Amniotic stem cell (primary cell): Measurements from ENCODE around the gene PALMD.

ENCODE experiments used
- DNase-seq: peaks from one replicate; lab custom pipeline; 2025; lab: John Stamatoyannopoulos, UW

PALMD gene

DNA sequence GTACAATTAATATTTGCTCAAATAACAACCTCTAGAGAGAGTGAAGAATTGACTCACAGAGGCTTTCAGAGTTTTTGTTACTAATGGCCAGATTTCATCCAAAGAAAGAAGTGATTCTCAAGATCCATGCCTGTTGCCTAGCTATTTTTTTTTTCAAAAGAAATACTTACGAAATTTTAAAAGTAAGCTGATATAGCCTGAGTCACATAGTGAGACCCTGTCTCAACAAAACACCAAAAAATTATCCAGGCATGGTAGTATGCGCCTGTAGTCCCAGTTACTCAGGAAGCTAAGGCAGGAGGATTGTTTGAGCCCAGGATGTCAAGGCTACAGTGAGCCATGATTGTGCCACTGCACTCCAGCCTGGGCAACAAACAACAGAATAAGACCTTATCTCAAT lies 14.6 kb downstream of the PALMD start:
- no peak for DNase-seq

DNA sequence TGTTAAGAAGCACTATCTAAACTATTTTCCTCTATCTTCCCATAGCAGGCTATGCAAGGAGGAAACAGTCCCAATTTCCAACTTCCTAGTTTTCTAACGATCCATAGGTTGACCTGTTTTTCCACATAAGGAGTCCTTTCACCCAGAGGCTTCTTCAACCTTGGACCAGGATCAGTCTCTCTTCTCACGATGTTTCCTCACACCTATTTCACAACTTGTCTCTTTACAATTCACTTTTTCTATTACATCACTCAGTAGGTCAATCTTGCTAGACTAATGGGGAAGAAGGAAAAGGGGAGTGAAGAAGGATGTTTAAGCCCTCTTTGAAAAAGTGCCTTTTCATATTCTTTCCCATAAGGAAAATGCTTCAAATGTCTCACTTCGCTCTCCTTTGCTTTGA lies 15.9 kb downstream of the PALMD start:
- no peak for DNase-seq

DNA sequence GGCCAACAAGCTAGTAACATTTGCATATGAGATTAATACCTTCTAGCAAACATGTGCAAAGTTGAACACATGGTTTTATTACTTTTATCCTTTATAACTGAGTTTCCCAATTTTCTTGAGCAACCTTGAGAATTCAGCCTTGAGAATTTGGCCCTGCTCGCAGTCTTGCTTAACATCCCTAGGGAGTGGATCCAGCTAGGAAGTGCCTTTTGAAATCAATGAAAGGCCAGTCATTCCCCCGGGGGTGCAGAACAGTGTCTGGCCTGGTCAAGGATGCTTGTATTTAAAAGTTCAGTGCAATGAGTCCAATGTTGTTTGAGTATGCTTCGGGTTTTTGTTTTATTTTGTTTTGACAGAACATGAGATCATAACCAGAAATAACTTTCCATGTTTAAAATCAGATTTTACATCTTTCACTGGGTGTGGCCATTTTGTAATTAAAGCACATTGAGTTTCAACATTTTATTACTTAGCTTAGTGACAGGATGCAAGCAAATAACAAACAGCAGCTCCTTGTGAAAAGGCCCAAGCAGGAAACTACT lies 16.7 kb downstream of the PALMD start:
- peak; percentile 59 for DNase-seq

DNA sequence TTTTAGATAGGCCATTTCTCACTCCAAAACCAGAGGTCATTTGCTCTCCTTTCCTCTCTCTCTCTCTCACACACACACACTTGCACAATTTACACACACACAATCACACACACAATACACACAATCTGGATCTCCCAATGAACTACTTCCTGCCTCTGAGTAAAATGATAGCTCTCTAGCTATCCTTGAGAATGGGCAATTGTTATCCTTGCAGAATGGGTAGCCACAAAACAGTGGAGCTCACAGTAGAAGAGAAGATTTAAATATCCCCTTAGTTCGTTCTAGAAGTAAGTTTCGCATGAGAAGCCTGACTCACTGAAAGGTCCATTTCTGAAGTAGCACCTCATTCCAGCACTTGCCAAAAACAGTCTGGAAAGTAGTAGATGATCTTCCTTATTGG lies 17.6 kb downstream of the PALMD start:
- no peak for DNase-seq

DNA sequence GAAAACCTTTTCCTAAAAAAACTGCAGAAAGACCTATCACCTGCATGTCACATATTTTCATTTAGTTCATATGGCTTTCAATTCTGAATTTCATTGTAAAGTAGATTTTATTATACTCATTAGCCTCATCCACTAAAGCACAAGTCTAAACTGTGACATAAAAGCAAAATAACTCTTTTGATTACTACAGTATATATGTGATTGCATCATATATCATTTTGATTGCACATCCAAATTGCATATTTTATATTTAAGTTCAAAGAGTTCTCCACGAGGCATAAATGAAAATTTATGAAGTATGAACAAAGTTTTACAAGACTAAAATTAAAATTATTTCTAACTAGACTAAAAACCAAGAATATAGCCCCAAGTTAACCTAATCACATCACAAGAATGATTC lies 19.3 kb downstream of the PALMD start:
- DNase-seq = no peak

DNA sequence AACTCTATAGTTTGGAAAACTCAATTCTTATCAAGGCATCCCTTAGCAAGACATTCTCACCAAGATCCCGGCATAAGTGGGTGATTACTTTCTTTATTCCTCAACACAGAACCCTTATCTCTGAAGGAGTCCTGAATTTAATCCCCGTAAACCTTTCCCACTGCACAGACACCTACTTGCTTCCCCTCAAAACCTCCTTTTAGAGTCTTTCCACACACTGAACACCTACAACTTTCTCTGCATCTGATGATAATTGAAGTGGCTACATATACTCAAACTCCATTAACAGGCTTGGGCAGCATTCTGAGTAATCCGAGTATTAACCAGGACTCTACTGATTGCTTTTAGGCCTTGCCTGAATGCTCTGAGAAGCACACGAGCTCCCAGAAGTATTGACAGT lies 23.5 kb downstream of the PALMD start:
- DNase-seq = no peak

GRCh38 chr1:99669821-99670220 lies 23.9 kb downstream of the PALMD start:
- DNase-seq = no peak

DNA sequence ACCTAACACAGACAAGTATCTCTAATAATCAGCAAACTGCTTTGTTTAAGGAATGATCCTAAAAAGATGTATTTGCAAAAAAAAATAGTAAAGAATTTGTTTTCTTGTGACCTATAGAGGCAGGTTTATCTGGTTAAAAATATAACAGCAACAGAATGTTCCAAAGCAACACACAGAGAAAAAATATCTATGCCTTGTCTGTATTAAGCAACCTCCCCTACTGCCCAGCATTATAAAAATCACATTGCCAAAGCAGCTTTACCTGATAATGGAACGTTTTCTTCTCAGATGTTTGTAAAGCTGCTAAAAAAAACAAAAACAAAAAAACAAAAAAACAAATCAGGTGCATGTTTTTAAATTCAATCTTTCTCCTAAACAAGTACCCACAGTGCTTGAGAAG lies 24.7 kb downstream of the PALMD start:
- DNase-seq = no peak

DNA sequence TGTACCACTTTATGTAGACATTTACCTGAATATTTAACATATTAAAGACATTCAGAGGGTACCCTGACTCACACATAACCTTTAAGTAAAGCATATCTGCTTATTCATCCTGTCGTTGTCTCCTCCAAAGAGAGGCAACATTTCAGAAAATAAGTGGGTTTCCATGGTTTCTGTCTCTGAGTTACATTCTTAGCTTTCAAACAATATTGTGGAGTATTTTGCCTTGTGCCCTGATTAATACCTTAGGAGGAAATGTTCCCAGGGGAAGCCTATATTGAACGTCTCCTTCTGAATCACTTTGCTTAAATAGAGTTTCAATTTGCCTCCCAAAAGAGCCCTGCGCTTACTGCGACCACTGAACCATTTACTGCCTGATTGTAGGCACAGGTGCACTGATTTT lies 26.1 kb downstream of the PALMD start:
- no peak for DNase-seq

DNA sequence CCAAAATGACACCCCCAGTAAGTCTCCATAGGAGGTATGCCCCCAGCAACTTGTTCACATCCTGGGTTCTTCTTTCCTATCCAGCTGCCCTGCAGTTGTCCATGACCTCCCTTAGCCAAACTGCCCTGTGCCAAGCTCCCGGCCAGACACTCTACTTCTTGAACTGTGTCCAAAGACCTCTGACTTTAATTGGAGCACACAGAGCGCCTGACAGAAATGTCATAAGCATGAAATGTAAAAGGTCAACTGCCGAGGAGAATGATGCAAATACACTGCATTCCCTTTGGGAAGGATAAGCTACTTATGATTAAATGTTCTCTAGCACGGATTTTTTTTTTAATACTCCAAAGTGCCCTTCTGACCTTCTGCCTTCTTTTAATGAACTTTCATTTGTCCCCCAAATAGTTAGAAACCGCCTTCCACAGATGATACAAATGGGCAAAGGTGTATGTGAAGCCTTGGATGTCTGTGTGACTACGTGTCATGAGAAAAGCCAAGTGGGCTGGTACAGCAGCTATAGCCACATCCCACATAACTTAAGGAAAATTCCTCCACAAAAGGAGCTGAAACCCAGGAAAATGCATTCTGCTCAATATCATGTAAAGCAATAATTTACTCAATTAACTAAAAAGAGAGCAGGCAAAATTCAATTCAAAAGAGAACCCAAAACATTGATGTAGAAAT lies 26.8 kb downstream of the PALMD start:
- DNase-seq = no peak

- no peak for DNase-seq
Measured at GRCh38 chr1:99673315-99673714, 27.4 kb downstream of the PALMD start.

DNA sequence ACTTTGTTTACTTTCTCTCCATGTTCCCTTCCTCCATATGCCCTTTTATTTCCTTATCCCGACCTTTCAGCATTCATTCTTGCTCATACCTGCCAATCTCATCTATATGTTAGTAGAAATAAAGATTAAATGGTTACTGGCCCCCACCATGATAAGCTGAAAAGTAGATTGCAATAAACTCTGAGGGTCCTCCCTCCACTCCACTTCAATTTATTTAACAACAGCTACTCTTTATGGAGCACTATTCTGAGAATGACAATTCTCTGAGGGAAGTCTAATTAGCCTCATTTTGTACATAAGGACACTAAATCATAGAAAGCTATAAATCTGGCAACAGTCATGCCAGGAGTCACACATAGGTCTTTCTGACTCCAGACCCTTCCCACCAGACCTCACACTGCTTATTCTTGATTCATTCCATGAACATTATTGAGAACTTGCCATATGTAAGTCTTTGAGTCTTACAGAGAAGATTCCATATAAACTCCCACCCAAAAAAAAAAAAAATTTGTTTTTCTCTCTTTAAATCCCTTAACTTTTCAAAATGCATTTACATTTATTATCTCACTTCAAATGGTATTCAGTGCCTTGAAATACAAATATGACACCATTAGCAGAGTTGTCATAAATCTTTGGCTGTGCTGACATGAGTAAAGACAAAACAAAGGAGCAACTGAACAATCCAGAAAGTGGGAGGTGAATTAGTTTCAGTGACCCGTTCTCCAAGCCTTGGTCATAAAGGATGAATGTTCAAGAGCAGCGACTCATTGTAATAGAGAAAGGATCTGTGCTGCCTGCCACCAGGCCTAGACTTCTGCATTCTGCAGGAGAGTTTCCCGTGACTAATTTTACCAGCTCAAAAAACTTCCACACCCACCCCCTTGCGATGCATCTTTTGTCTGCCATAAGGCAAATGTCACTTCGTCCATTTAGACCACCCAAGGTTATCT lies 28.5 kb downstream of the PALMD start:
- DNase-seq = no peak

GRCh38 chr1:99675292-99675691 lies 29.4 kb downstream of the PALMD start:
- no peak for DNase-seq

DNA sequence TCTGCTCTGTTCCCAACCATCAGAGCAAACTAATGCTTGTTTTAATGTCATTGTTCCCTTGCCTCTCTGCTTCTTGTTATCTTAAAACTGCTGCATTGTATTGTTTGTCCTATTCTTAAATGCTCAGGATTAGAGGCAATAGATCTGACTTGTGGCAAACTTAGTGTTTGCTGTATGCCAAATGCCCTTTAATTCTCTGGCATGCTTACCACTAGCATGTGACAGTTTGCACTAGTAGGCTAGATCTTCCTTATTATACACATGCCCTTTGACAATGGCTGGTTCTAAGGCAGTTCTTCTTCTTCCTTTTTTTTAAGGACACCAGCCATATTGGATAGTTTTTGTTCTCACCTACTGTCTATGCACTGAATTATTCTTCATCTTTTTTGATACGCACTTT lies 30.1 kb downstream of the PALMD start:
- no peak for DNase-seq

- no peak for DNase-seq
Measured at GRCh38 chr1:99676876-99677275, 31.0 kb downstream of the PALMD start.

- no peak for DNase-seq
Measured at GRCh38 chr1:99677416-99677815, 31.5 kb downstream of the PALMD start.

DNA sequence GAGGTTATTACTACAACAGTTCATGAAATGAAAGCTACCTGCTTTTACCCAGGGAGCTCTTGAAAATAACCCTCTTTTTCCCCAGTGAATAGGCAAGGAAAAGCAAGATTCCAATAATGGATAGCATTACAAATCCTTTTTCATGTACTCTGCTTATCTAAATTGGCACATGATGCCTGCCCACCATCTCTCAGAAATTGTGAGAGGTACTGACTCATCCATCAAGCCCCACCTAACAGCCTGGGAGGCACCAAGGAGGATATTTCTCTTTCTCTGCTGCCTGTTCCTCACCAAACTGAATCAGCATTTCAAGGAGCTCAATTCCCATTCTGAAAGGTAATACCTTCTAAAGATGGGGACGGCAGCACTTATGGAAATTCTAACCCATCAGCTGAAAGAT lies 34.4 kb downstream of the PALMD start:
- DNase-seq = no peak

DNA sequence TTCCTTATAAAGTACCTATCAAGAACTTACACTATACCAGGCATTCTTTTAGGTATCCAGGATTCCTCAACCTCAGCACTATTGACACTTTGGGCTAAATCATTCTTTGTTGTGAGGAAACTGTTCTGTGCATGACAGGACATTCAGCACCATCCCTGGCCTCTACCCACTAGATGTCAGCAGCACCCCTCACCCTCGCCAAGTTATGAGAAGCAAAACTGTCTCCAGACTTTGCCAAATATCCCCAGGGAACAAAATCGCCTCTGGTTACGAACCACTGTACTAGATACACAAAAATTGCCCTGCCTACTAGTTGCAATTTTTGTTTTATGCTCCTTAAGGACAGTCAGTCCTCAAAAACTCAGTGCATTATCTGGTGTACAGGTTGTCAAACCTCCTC lies 35.7 kb downstream of the PALMD start:
- DNase-seq = no peak

- no peak for DNase-seq
Measured at GRCh38 chr1:99682291-99682751, 36.4 kb downstream of the PALMD start.

- peak; percentile 69 for DNase-seq
Measured at GRCh38 chr1:99685516-99686180, 39.7 kb downstream of the PALMD start.

- no peak for DNase-seq
Measured at GRCh38 chr1:99691175-99691574, 45.3 kb downstream of the PALMD start.

DNA sequence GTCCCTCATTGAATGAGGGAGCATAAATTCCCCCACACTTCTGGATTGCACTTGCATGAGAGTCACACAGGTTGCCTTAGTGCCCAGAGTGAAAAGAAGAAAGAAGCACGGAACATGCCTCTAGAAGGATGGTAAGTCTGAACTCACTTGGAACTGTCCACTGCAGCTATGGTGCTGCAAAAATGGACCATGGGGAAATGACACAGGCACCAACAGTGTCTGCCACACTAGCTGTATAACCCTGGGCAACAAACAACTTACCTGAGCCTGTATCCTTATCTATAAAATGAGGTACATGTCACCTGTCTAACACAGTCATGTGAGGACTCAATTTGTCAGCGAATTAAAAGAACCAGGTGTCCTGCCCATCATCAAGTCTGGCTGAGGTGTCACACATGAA lies 50.7 kb downstream of the PALMD start:
- no peak for DNase-seq

DNA sequence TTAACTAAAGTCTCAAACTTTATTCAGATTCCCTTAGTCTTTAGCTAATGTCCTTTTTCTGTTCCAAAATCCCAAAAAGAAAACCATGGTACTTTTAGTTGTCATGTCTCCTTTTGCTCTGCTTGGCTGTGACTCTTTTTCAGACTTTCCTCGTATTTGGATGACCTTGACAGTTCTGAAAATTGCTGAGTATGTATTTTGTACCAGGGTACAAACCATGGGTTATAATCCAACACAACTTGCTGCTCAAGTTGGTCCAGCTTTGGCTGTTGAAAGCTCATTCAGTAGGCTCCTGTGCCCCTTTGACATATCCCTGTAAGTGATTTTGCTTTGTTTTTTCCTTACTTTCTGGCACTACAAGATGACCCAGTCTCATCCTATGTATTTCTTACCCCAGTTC lies 51.7 kb downstream of the PALMD start:
- DNase-seq = no peak
